Measurements from ENCODE around the gene CAPN3. TPM values are rescaled to one million over a fixed set of nuclear protein-coding genes. Genes with fewer than 3 reads are reported as not detected.

The CAPN3 gene
- total RNA-seq, 1 donor from 2014 or later, result 5.6 TPM

DNA sequence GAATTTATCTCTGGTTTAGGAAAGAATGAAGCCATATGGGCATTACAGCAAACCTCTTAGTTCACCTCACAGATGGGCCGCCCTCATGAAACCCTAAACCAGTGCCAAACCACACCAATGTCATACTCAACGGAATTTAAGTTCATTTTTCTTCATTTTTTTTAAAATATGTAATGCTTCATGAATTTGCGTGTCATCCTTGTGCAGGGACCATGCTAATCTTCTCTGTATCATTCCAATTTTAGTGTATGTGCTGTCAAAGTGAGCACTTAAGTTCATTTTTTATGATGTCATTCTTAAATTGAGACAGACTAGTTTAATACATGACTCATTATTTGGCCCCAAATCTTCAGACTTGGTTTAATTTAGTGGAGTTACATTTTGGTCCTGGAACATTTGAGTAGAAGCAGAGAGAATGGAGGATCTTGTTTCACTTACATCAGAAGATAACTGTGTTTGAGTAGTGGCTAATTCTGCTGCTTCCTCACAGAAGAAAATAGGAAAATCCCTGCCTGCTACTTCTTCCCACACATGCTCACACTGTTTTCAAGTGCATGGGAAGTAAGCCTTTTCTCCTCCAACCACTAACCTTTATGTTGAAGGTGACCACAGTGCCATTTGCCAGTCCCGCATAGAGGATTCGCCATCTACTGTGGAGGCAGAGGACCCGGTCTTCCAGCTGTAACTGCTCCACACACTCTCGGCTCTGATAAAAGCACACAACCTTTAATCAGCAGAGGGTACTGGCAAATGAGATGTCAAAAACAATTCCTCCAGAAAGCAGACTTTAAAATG lies 68.3 kb downstream of the CAPN3 start:
- no peaks in the 10 kb centered on the region for H3K9me3 Mint-ChIP-seq (ENCODE audit: unreplicated experiment)
- H3K27me3 Mint-ChIP-seq (ENCODE audit: unreplicated experiment), result no peaks in the 10 kb centered on the region
- H3K36me3 Mint-ChIP-seq (ENCODE audit: unreplicated experiment), result peaks cover 68% of the 10 kb centered on the region
- H3K27ac Mint-ChIP-seq (ENCODE audit: unreplicated experiment), result no peak overlapping the region
- H3K4me1 Mint-ChIP-seq (ENCODE audit: unreplicated experiment), result no peaks in the 10 kb centered on the region
- H3K4me3 Mint-ChIP-seq (ENCODE audit: unreplicated experiment), result no peak overlapping the region
- no peak for DNase-seq (ENCODE audit: extremely low spot score, unreplicated experiment)
- TF ChIP-seq CTCF (IDR thresholded peaks at IDR 0.05), result no peak

- H3K9me3 Mint-ChIP-seq (ENCODE audit: unreplicated experiment), result no peaks in the 10 kb centered on the region
- no peaks in the 10 kb centered on the region for H3K27me3 Mint-ChIP-seq (ENCODE audit: unreplicated experiment)
- DNase-seq (ENCODE audit: extremely low spot score, unreplicated experiment), result no peak
- H3K4me3 Mint-ChIP-seq (ENCODE audit: unreplicated experiment), result no peak overlapping the region
- peaks cover 47% of the 10 kb centered on the region for H3K36me3 Mint-ChIP-seq (ENCODE audit: unreplicated experiment)
- no peak for TF ChIP-seq CTCF (IDR thresholded peaks at IDR 0.05)
- no peaks in the 10 kb centered on the region for H3K4me1 Mint-ChIP-seq (ENCODE audit: unreplicated experiment)
- no peak overlapping the region for H3K27ac Mint-ChIP-seq (ENCODE audit: unreplicated experiment)
Observed at GRCh38 chr15:42444415-42445063, 85.2 kb downstream of the CAPN3 start.

GRCh38 chr15:42445551-42445950 lies 86.2 kb downstream of the CAPN3 start:
- peaks cover 49% of the 10 kb centered on the region for H3K36me3 Mint-ChIP-seq (ENCODE audit: unreplicated experiment)
- H3K4me1 Mint-ChIP-seq (ENCODE audit: unreplicated experiment), result peaks cover 3% of the 10 kb centered on the region
- no peak for DNase-seq (ENCODE audit: extremely low spot score, unreplicated experiment)
- H3K27ac Mint-ChIP-seq (ENCODE audit: unreplicated experiment), result no peak overlapping the region
- H3K4me3 Mint-ChIP-seq (ENCODE audit: unreplicated experiment), result no peak overlapping the region
- TF ChIP-seq CTCF (IDR thresholded peaks at IDR 0.05), result no peak
- H3K27me3 Mint-ChIP-seq (ENCODE audit: unreplicated experiment), result no peaks in the 10 kb centered on the region
- no peaks in the 10 kb centered on the region for H3K9me3 Mint-ChIP-seq (ENCODE audit: unreplicated experiment)

GRCh38 chr15:42447599-42447998 lies 88.3 kb downstream of the CAPN3 start:
- peaks cover 57% of the 10 kb centered on the region for H3K36me3 Mint-ChIP-seq (ENCODE audit: unreplicated experiment)
- peaks cover 3% of the 10 kb centered on the region for H3K4me1 Mint-ChIP-seq (ENCODE audit: unreplicated experiment)
- no peaks in the 10 kb centered on the region for H3K27me3 Mint-ChIP-seq (ENCODE audit: unreplicated experiment)
- no peaks in the 10 kb centered on the region for H3K9me3 Mint-ChIP-seq (ENCODE audit: unreplicated experiment)
- no peak for TF ChIP-seq CTCF (IDR thresholded peaks at IDR 0.05)
- H3K4me3 Mint-ChIP-seq (ENCODE audit: unreplicated experiment), result no peak overlapping the region
- H3K27ac Mint-ChIP-seq (ENCODE audit: unreplicated experiment), result no peak overlapping the region
- DNase-seq (ENCODE audit: extremely low spot score, unreplicated experiment), result no peak

- Mint-ChIP-seq H3K27me3 (ENCODE audit: unreplicated experiment) (no peaks in the 10 kb centered on the region), H3K9me3 (ENCODE audit: unreplicated experiment) (no peaks in the 10 kb centered on the region), H3K4me1 (ENCODE audit: unreplicated experiment) (peaks cover 3% of the 10 kb centered on the region), H3K36me3 (ENCODE audit: unreplicated experiment) (peaks cover 57% of the 10 kb centered on the region), H3K27ac (ENCODE audit: unreplicated experiment) (no peak overlapping the region), H3K4me3 (ENCODE audit: unreplicated experiment) (no peak overlapping the region)
- DNase-seq (ENCODE audit: extremely low spot score, unreplicated experiment), result no peak
- no peak for TF ChIP-seq CTCF (IDR thresholded peaks at IDR 0.05)
Observed at GRCh38 chr15:42448281-42448680, 89.0 kb downstream of the CAPN3 start.
